ENCODE measurements around the gene OR5K1. TPM values are rescaled to one million over a fixed set of nuclear protein-coding genes. Genes with fewer than 3 reads are reported as not detected.

Gene OR5K1
- total RNA-seq, 1 experiment from 2014 or later = not detected

GRCh38 chr3:98460220-98460619 lies 2.8 kb upstream of the OR5K1 start:
- no peaks in the 10 kb centered on the region for H3K4me1 ChIP-seq (ENCODE audit: control insufficient read depth in 1 of 2, insufficient read depth in 2 of 2, low read length in 2 of 2)
- H3K36me3 ChIP-seq (ENCODE audit: control insufficient read depth in 1 of 2, insufficient read depth in 2 of 2, low read length in 2 of 2) = no peaks in the 10 kb centered on the region
- ChIA-PET CTCF (no interaction called here), POLR2A (no interaction called here), RAD21 (ENCODE audit: low non-redundant PET in 1 of 2, low total read pairs in 2 of 2, uncharacterized antibody in 2 of 2, unreplicated experiment in 2 of 2) (no interaction called here)
- BruUV-seq (replicated peaks) = no TSS peak
- no peaks in the 10 kb centered on the region for H3K9me3 ChIP-seq (ENCODE audit: control insufficient read depth in 1 of 2, insufficient read depth in 1 of 2, low read depth in 1 of 2, low read length in 2 of 2)
- DNase-seq (ENCODE audit: low read depth, low spot score) = no peak
- no peak overlapping the region for H3K27ac ChIP-seq (ENCODE audit: low read depth, low read length)
- no peak overlapping the region for H3K4me2 ChIP-seq (ENCODE audit: low read length)
- no peak overlapping the region for H2AFZ ChIP-seq (ENCODE audit: low read depth, low read length, poor library complexity, severe bottlenecking)
- H3K4me3 ChIP-seq (replicated peaks in 1 of 2; ENCODE audit: low read depth in 1 of 2, low read length in 2 of 2) = no peak overlapping the region
- no peaks in the 10 kb centered on the region for H3K27me3 ChIP-seq (ENCODE audit: insufficient read depth, low read length)
- ATAC-seq = no peak
- no peak overlapping the region for H3K9ac ChIP-seq (ENCODE audit: low read length)
- H4K20me1 ChIP-seq (ENCODE audit: insufficient read depth) = no peaks in the 10 kb centered on the region
- TF ChIP-seq EZH2 (IDR thresholded peaks at IDR 0.05) (no peak), EGR1 (IDR thresholded peaks at IDR 0.05; ENCODE audit: low read depth) (no peak), REST (IDR thresholded peaks at IDR 0.05; ENCODE audit: low read depth) (no peak), ZBTB33 (IDR thresholded peaks at IDR 0.05; ENCODE audit: extremely low read depth, insufficient replicate concordance, low read length) (no peak), SRF (IDR thresholded peaks at IDR 0.05; ENCODE audit: low read depth) (no peak), EZH2phosphoT487 (IDR thresholded peaks at IDR 0.05; ENCODE audit: borderline replicate concordance) (no peak), SP1 (IDR thresholded peaks at IDR 0.05; ENCODE audit: low read depth) (no peak), ATF3 (IDR thresholded peaks at IDR 0.05) (no peak), RAD21 (IDR thresholded peaks at IDR 0.05; ENCODE audit: low read depth) (no peak), ZFX (IDR thresholded peaks at IDR 0.05) (no peak), SIN3A (IDR thresholded peaks at IDR 0.05; ENCODE audit: low read depth) (no peak), CEBPB (IDR thresholded peaks at IDR 0.05; ENCODE audit: low read depth) (no peak), POLR2AphosphoS5 (IDR thresholded peaks at IDR 0.05; ENCODE audit: low read depth, low read length) (no peak), MAX (IDR thresholded peaks at IDR 0.05) (no peak)
- intact Hi-C loops (cut with micrococcal nuclease) = no loop called here
- no peaks in the 10 kb centered on the region for H3K9me2 ChIP-seq (ENCODE audit: insufficient read depth)
- H3K79me2 ChIP-seq (ENCODE audit: insufficient read depth, low read length) = no peaks in the 10 kb centered on the region

Data from HCT116 (cell line).